ENCODE results near the gene AOC3. TPM values are rescaled to one million over a fixed set of nuclear protein-coding genes. Genes with fewer than 3 reads are reported as not detected.

The AOC3 gene
- total and polyA plus RNA-seq, 2 of the 13 experiments (the other 11 are each of a cell fraction or from before 2014, with no cell fraction given) = 8.7 to 51.7 TPM

GRCh38 chr17:42866631-42867575 is 15.9 kb downstream of the AOC3 start (continued):
- TF ChIP-seq, protein P1, sequence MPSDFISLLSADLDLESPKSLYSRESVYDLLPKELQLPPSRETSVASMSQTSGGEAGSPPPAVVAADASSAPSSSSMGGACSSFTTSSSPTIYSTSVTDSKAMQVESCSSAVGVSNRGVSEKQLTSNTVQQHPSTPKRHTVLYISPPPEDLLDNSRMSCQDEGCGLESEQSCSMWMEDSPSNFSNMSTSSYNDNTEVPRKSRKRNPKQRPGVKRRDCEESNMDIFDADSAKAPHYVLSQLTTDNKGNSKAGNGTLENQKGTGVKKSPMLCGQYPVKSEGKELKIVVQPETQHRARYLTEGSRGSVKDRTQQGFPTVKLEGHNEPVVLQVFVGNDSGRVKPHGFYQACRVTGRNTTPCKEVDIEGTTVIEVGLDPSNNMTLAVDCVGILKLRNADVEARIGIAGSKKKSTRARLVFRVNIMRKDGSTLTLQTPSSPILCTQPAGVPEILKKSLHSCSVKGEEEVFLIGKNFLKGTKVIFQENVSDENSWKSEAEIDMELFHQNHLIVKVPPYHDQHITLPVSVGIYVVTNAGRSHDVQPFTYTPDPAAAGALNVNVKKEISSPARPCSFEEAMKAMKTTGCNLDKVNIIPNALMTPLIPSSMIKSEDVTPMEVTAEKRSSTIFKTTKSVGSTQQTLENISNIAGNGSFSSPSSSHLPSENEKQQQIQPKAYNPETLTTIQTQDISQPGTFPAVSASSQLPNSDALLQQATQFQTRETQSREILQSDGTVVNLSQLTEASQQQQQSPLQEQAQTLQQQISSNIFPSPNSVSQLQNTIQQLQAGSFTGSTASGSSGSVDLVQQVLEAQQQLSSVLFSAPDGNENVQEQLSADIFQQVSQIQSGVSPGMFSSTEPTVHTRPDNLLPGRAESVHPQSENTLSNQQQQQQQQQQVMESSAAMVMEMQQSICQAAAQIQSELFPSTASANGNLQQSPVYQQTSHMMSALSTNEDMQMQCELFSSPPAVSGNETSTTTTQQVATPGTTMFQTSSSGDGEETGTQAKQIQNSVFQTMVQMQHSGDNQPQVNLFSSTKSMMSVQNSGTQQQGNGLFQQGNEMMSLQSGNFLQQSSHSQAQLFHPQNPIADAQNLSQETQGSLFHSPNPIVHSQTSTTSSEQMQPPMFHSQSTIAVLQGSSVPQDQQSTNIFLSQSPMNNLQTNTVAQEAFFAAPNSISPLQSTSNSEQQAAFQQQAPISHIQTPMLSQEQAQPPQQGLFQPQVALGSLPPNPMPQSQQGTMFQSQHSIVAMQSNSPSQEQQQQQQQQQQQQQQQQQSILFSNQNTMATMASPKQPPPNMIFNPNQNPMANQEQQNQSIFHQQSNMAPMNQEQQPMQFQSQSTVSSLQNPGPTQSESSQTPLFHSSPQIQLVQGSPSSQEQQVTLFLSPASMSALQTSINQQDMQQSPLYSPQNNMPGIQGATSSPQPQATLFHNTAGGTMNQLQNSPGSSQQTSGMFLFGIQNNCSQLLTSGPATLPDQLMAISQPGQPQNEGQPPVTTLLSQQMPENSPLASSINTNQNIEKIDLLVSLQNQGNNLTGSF (CRISPR knock-in tag; IDR thresholded peaks at IDR 0.05) = 0 out of 2 replicates have a peak, but pooled peaks have one; percentile 10
- TF ChIP-seq, protein P2, sequence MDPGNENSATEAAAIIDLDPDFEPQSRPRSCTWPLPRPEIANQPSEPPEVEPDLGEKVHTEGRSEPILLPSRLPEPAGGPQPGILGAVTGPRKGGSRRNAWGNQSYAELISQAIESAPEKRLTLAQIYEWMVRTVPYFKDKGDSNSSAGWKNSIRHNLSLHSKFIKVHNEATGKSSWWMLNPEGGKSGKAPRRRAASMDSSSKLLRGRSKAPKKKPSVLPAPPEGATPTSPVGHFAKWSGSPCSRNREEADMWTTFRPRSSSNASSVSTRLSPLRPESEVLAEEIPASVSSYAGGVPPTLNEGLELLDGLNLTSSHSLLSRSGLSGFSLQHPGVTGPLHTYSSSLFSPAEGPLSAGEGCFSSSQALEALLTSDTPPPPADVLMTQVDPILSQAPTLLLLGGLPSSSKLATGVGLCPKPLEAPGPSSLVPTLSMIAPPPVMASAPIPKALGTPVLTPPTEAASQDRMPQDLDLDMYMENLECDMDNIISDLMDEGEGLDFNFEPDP (CRISPR knock-in tag; conservative IDR thresholded peaks at IDR 0.05) = no peak
- TF ChIP-seq ZEB1 (IDR thresholded peaks at IDR 0.05; ENCODE audit: insufficient replicate concordance, low read depth) (peak; percentile 97), MATR3 (CRISPR knock-in tag; IDR thresholded peaks at IDR 0.05) (no peak), PCBP2 (optimal IDR thresholded peaks at IDR 0.05; ENCODE audit: low read depth, low read length, poor library complexity, severe bottlenecking) (no peak), SP5 (CRISPR knock-in tag; IDR thresholded peaks at IDR 0.05; ENCODE audit: borderline replicate concordance, low read depth) (peak; percentile 96), IRF2 (CRISPR knock-in tag; IDR thresholded peaks at IDR 0.05) (no peak)

Data from HepG2 (cell line).